ENCODE data around the gene NNMT.
A peak's percentile ranks its signal among the peaks of the same experiment; 100 is the strongest.

Gene NNMT

GRCh38 chr11:114263513-114264170 is 32.6 kb upstream of the NNMT start:
- no peak for DNase-seq (ENCODE audit: low read depth)

GRCh38 chr11:114264381-114264780 is 31.8 kb upstream of the NNMT start:
- DNase-seq (ENCODE audit: low read depth) = no peak

GRCh38 chr11:114265122-114265878 is 30.9 kb upstream of the NNMT start:
- DNase-seq (ENCODE audit: low read depth) = no peak

GRCh38 chr11:114269498-114269897 is 26.7 kb upstream of the NNMT start:
- DNase-seq (ENCODE audit: low read depth) = no peak

- DNase-seq (ENCODE audit: low read depth) = no peak
Observed at GRCh38 chr11:114270531-114271270, 25.5 kb upstream of the NNMT start.

GRCh38 chr11:114271316-114271715 is 24.9 kb upstream of the NNMT start:
- no peak for DNase-seq (ENCODE audit: low read depth)

GRCh38 chr11:114272311-114272710 is 23.9 kb upstream of the NNMT start:
- DNase-seq (ENCODE audit: low read depth) = no peak

- no peak for DNase-seq (ENCODE audit: low read depth)
Observed at GRCh38 chr11:114273071-114273470, 23.1 kb upstream of the NNMT start.

GRCh38 chr11:114273890-114274635 is 22.1 kb upstream of the NNMT start:
- DNase-seq (ENCODE audit: low read depth) = no peak

- no peak for DNase-seq (ENCODE audit: low read depth)
Observed at GRCh38 chr11:114274637-114275036, 21.6 kb upstream of the NNMT start.

- no peak for DNase-seq (ENCODE audit: low read depth)
Observed at GRCh38 chr11:114275280-114275679, 20.9 kb upstream of the NNMT start.

- DNase-seq (ENCODE audit: low read depth) = no peak
Observed at GRCh38 chr11:114276077-114276476, 20.1 kb upstream of the NNMT start.

- no peak for DNase-seq (ENCODE audit: low read depth)
Observed at GRCh38 chr11:114277637-114278341, 18.4 kb upstream of the NNMT start.

- DNase-seq (ENCODE audit: low read depth) = no peak
Observed at GRCh38 chr11:114278342-114279065, 17.7 kb upstream of the NNMT start.

- DNase-seq (ENCODE audit: low read depth) = peak; percentile 56
Observed at GRCh38 chr11:114279792-114280546, 16.2 kb upstream of the NNMT start.

GRCh38 chr11:114280696-114281095 is 15.5 kb upstream of the NNMT start:
- DNase-seq (ENCODE audit: low read depth) = peak; percentile 84

GRCh38 chr11:114281388-114281956 is 14.7 kb upstream of the NNMT start:
- no peak for DNase-seq (ENCODE audit: low read depth)

- DNase-seq (ENCODE audit: low read depth) = no peak
Observed at GRCh38 chr11:114282488-114282887, 13.7 kb upstream of the NNMT start.

- DNase-seq (ENCODE audit: low read depth) = no peak
Observed at GRCh38 chr11:114283422-114283821, 12.8 kb upstream of the NNMT start.

- no peak for DNase-seq (ENCODE audit: low read depth)
Observed at GRCh38 chr11:114284021-114284420, 12.2 kb upstream of the NNMT start.

All from ELR (cell line).